ENCODE results near the gene DOCK7. TPM values are rescaled to one million over a fixed set of nuclear protein-coding genes. Genes with fewer than 3 reads are reported as not detected.

Gene DOCK7
- total and polyA plus RNA-seq, 4 donors, result 5.6 to 35.1 (median 21.7) TPM

DNA sequence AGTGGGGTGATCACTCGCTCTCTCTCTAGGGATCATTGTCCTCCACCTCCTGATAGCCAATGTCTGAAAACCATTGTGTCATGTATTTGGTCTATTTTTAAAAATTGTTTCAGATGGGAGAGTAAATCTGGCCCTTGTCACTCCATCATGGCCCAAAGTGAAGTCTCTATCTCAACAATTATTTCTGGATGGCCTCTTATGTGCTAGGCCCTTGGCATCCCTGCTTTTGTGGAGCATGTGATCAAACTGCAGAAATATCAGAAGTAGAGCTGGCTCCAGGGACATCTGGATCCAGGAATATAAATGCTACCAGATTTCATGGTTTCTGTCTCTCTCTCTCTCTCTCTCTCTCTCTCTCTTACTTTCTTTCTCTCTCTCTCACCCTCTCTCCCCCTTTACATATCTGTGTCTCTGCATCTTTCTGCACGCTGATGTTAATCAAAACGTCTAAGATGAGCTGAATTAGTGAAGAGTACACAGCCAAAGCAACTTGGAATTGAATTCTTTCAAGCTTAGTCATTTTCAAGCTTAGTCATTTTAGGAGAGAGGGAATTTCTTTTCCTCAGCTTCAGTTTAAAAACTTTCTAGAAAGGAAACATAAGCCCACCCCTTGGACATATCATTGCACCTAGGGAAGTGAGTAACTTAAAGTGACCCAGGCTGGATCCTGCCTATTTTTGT, 47.4 kb upstream of the DOCK7 start:
- H3K4me3 ChIP-seq (ENCODE audit: low read depth in 1 of 3, low read length in 3 of 3), result no peak overlapping the region
- no peaks in the 10 kb centered on the region for H3K36me3 ChIP-seq (ENCODE audit: control insufficient read depth in 4 of 4, insufficient read depth in 3 of 4, low read depth in 1 of 4, low read length in 3 of 4)
- no peaks in the 10 kb centered on the region for H3K9me3 ChIP-seq (ENCODE audit: control insufficient read depth in 4 of 4, low read length in 3 of 4)
- 89% methylated on average over 3 of the region's 3 CpGs for WGBS
- peaks cover 2 to 16% (median 4%) of the 10 kb centered on the region in 4 donors for H3K4me1 ChIP-seq (ENCODE audit: control insufficient read depth in 4 of 4, insufficient read depth in 4 of 4, low read length in 3 of 4)
- H3K27ac ChIP-seq (ENCODE audit: low read depth in 1 of 2, low read length in 2 of 2), result no peak overlapping the region
- no peaks in the 10 kb centered on the region for H3K27me3 ChIP-seq (ENCODE audit: control insufficient read depth in 4 of 4, insufficient read depth in 4 of 4, low read length in 3 of 4)
- no peak for DNase-seq (ENCODE audit: low spot score)
- H3K9ac ChIP-seq (ENCODE audit: low read depth in 1 of 2, low read length in 2 of 2), result no peak overlapping the region
- TF ChIP-seq FOXA2 (IDR thresholded peaks at IDR 0.05), result no peak
- TF ChIP-seq YY1 (IDR thresholded peaks at IDR 0.05), result peak; percentile 11
- TF ChIP-seq, protein P1, sequence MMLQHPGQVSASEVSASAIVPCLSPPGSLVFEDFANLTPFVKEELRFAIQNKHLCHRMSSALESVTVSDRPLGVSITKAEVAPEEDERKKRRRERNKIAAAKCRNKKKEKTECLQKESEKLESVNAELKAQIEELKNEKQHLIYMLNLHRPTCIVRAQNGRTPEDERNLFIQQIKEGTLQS (IDR thresholded peaks at IDR 0.05), result no peak
- TF ChIP-seq, protein P2, sequence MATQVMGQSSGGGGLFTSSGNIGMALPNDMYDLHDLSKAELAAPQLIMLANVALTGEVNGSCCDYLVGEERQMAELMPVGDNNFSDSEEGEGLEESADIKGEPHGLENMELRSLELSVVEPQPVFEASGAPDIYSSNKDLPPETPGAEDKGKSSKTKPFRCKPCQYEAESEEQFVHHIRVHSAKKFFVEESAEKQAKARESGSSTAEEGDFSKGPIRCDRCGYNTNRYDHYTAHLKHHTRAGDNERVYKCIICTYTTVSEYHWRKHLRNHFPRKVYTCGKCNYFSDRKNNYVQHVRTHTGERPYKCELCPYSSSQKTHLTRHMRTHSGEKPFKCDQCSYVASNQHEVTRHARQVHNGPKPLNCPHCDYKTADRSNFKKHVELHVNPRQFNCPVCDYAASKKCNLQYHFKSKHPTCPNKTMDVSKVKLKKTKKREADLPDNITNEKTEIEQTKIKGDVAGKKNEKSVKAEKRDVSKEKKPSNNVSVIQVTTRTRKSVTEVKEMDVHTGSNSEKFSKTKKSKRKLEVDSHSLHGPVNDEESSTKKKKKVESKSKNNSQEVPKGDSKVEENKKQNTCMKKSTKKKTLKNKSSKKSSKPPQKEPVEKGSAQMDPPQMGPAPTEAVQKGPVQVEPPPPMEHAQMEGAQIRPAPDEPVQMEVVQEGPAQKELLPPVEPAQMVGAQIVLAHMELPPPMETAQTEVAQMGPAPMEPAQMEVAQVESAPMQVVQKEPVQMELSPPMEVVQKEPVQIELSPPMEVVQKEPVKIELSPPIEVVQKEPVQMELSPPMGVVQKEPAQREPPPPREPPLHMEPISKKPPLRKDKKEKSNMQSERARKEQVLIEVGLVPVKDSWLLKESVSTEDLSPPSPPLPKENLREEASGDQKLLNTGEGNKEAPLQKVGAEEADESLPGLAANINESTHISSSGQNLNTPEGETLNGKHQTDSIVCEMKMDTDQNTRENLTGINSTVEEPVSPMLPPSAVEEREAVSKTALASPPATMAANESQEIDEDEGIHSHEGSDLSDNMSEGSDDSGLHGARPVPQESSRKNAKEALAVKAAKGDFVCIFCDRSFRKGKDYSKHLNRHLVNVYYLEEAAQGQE (IDR thresholded peaks at IDR 0.05), result no peak

DNA sequence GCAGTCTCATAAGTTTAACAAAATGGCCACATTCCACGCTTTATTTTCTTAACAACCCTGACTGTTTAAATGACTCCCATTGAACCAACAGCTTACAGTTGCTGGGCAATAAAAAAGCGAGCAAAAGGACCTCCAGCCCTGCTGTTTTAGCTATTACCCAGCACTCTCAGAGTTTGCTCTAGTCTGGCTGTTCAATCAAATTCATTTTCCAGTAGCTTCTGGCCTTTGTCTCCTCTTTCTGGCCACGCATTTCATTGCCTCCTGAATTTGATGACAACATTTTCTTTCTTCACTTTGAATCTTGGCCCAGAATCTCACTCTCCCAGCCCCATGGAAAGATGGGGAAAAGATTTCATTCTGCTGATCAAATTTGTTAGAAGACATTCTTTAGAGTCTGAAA, 44.1 kb upstream of the DOCK7 start:
- H3K27me3 ChIP-seq (ENCODE audit: control insufficient read depth in 4 of 4, insufficient read depth in 4 of 4, low read length in 3 of 4), result no peaks in the 10 kb centered on the region
- no peak overlapping the region for H3K4me3 ChIP-seq (ENCODE audit: low read depth in 1 of 3, low read length in 3 of 3)
- no peak for DNase-seq (ENCODE audit: low spot score)
- H3K4me1 ChIP-seq (ENCODE audit: control insufficient read depth in 4 of 4, insufficient read depth in 4 of 4, low read length in 3 of 4), result peaks cover 2 to 16% (median 4%) of the 10 kb centered on the region in 4 donors
- peak overlapping the region; percentile 1 to 63 for H3K27ac ChIP-seq (ENCODE audit: low read depth in 1 of 2, low read length in 2 of 2)
- TF ChIP-seq, protein P3, sequence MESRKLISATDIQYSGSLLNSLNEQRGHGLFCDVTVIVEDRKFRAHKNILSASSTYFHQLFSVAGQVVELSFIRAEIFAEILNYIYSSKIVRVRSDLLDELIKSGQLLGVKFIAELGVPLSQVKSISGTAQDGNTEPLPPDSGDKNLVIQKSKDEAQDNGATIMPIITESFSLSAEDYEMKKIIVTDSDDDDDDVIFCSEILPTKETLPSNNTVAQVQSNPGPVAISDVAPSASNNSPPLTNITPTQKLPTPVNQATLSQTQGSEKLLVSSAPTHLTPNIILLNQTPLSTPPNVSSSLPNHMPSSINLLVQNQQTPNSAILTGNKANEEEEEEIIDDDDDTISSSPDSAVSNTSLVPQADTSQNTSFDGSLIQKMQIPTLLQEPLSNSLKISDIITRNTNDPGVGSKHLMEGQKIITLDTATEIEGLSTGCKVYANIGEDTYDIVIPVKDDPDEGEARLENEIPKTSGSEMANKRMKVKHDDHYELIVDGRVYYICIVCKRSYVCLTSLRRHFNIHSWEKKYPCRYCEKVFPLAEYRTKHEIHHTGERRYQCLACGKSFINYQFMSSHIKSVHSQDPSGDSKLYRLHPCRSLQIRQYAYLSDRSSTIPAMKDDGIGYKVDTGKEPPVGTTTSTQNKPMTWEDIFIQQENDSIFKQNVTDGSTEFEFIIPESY (IDR thresholded peaks at IDR 0.05), result no peak
- TF ChIP-seq, protein P4, sequence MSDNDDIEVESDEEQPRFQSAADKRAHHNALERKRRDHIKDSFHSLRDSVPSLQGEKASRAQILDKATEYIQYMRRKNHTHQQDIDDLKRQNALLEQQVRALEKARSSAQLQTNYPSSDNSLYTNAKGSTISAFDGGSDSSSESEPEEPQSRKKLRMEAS (IDR thresholded peaks at IDR 0.05), result peak; percentile 33
- peak; percentile 54 to 68 for TF ChIP-seq HNF4A (conservative IDR thresholded peaks at IDR 0.05)
- peak; percentile 75 to 76 for TF ChIP-seq RAD21 (IDR thresholded peaks at IDR 0.05)
- no peak for TF ChIP-seq HNF4G (IDR thresholded peaks at IDR 0.05)
- no peak for TF ChIP-seq FOXA1 (IDR thresholded peaks at IDR 0.05)
- peak in 1 of 2 donors; percentile 31 for TF ChIP-seq RXRA (IDR thresholded peaks at IDR 0.05)
- TF ChIP-seq NR2F2 (IDR thresholded peaks at IDR 0.05), result no peak
- peak in 1 of 2 donors; percentile 33 for TF ChIP-seq JUND (IDR thresholded peaks at IDR 0.05)
- TF ChIP-seq, protein P5, sequence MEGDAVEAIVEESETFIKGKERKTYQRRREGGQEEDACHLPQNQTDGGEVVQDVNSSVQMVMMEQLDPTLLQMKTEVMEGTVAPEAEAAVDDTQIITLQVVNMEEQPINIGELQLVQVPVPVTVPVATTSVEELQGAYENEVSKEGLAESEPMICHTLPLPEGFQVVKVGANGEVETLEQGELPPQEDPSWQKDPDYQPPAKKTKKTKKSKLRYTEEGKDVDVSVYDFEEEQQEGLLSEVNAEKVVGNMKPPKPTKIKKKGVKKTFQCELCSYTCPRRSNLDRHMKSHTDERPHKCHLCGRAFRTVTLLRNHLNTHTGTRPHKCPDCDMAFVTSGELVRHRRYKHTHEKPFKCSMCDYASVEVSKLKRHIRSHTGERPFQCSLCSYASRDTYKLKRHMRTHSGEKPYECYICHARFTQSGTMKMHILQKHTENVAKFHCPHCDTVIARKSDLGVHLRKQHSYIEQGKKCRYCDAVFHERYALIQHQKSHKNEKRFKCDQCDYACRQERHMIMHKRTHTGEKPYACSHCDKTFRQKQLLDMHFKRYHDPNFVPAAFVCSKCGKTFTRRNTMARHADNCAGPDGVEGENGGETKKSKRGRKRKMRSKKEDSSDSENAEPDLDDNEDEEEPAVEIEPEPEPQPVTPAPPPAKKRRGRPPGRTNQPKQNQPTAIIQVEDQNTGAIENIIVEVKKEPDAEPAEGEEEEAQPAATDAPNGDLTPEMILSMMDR (IDR thresholded peaks at IDR 0.05; ENCODE audit: low read depth, low read length, missing input control), result no peak
- no peak for TF ChIP-seq EGR1 (IDR thresholded peaks at IDR 0.05; ENCODE audit: low read depth in 2 of 2)
- TF ChIP-seq YY1 (IDR thresholded peaks at IDR 0.05), result peak; percentile 68
- peak; percentile 50 for TF ChIP-seq SP1 (IDR thresholded peaks at IDR 0.05)
- TF ChIP-seq, protein P2 (IDR thresholded peaks at IDR 0.05), result peak; percentile 81
- peak overlapping the region in 1 of 2 donors; percentile 20 for H3K9ac ChIP-seq (ENCODE audit: low read depth in 1 of 2, low read length in 2 of 2)
- 45% methylated on average over 3 of the region's 3 CpGs for WGBS
- no peaks in the 10 kb centered on the region for H3K9me3 ChIP-seq (ENCODE audit: control insufficient read depth in 4 of 4, low read length in 3 of 4)
- no peaks in the 10 kb centered on the region for H3K36me3 ChIP-seq (ENCODE audit: control insufficient read depth in 4 of 4, insufficient read depth in 3 of 4, low read depth in 1 of 4, low read length in 3 of 4)

Data from liver (tissue), 9 donors.